ENCODE measurements around the gene CABP2. TPM values are rescaled to one million over a fixed set of nuclear protein-coding genes. Genes with fewer than 3 reads are reported as not detected.
A peak's percentile ranks its signal among the peaks of the same experiment; 100 is the strongest.

The CABP2 gene
- polyA plus RNA-seq (2013, experiment 1 of 2): not detected
- not detected for polyA plus RNA-seq (2013, experiment 2 of 2)

- Histone ChIP-seq H2BK120ac (ENCODE audit: low read depth, low read length) (no peak within 1 kb of the TSS), H3K4me1 (ENCODE audit: control insufficient read depth, insufficient read depth, low read depth, low read length) (peaks cover 3% of the 10 kb centered on the region), H3K4ac (ENCODE audit: low read depth in 1 of 2, low read length in 2 of 2) (no peak within 1 kb of the TSS), H3K36me3 (ENCODE audit: control insufficient read depth in 1 of 2, insufficient read depth in 2 of 2, low read depth in 1 of 2, low read length in 2 of 2) (no peaks in the 10 kb centered on the region), H3K14ac (ENCODE audit: low read length in 2 of 2) (no peak within 1 kb of the TSS), H2BK5ac (ENCODE audit: low read depth, low read length, poor library complexity, severe bottlenecking) (no peak within 1 kb of the TSS), H3K4me2 (ENCODE audit: low read length, poor library complexity, severe bottlenecking) (no peak within 1 kb of the TSS), H4K91ac (ENCODE audit: low read length) (no peak within 1 kb of the TSS), H2BK12ac (ENCODE audit: low read length in 2 of 2) (no peak within 1 kb of the TSS), H4K8ac (ENCODE audit: low read length) (no peak within 1 kb of the TSS), H3K27ac (ENCODE audit: low read length, poor library complexity, severe bottlenecking) (no peak within 1 kb of the TSS), H3K9me3 (ENCODE audit: control insufficient read depth, low read length) (peaks cover 3% of the 10 kb centered on the region), H2BK15ac (ENCODE audit: low read depth, poor library complexity, severe bottlenecking) (peak within 1 kb of the TSS; percentile 12), H3K4me3 (ENCODE audit: insufficient read depth in 1 of 2, low read depth in 1 of 2, low read length in 2 of 2) (no peak within 1 kb of the TSS), H2AFZ (ENCODE audit: low read depth, low read length) (no peak within 1 kb of the TSS), H3K9ac (ENCODE audit: low read length) (no peak within 1 kb of the TSS), H3K27me3 (ENCODE audit: control insufficient read depth in 1 of 2, insufficient read depth in 1 of 2, low read length in 2 of 2) (peaks cover 3 to 58% of the 10 kb centered on the region in 2 experiments), H3K23ac (ENCODE audit: low read length in 2 of 2) (no peak within 1 kb of the TSS), H2AK5ac (ENCODE audit: low read length, severe bottlenecking) (no peak within 1 kb of the TSS), H3K79me1 (replicated peaks; ENCODE audit: low read length, poor library complexity, severe bottlenecking) (no peaks in the 10 kb centered on the region), H3K18ac (ENCODE audit: low read depth in 1 of 2, low read length in 2 of 2) (no peak within 1 kb of the TSS)
- 89% methylated on average over 22 of the region's 23 CpGs for WGBS
- DNase-seq: no peak
These were observed at the start of gene CABP2 for GRCh38 chr11:67522844-67523555. TSS of gene CABP2 (minus strand) at chr11:67523446. CDS start at chr11:67523326, 120 bp downstream.

GRCh38 chr11:67572747-67573419 is 49.6 kb upstream of the CABP2 start:
- Histone ChIP-seq H4K8ac (ENCODE audit: low read length) (no peak overlapping the region), H3K14ac (ENCODE audit: low read length in 2 of 2) (no peak overlapping the region), H3K23ac (ENCODE audit: low read length in 2 of 2) (no peak overlapping the region), H3K27me3 (ENCODE audit: control insufficient read depth in 1 of 2, insufficient read depth in 1 of 2, low read length in 2 of 2) (peaks cover 0 to 58% of the 10 kb centered on the region in 2 experiments), H3K4me1 (ENCODE audit: control insufficient read depth, insufficient read depth, low read depth, low read length) (peaks cover 5% of the 10 kb centered on the region), H2AK5ac (ENCODE audit: low read length, severe bottlenecking) (no peak overlapping the region), H4K91ac (ENCODE audit: low read length) (no peak overlapping the region), H3K4me3 (ENCODE audit: insufficient read depth in 1 of 2, low read depth in 1 of 2, low read length in 2 of 2) (no peak overlapping the region), H3K79me1 (replicated peaks; ENCODE audit: low read length, poor library complexity, severe bottlenecking) (no peaks in the 10 kb centered on the region), H3K18ac (ENCODE audit: low read depth in 1 of 2, low read length in 2 of 2) (no peak overlapping the region), H2BK15ac (ENCODE audit: low read depth, poor library complexity, severe bottlenecking) (no peak overlapping the region), H2BK5ac (ENCODE audit: low read depth, low read length, poor library complexity, severe bottlenecking) (no peak overlapping the region), H3K9ac (ENCODE audit: low read length) (no peak overlapping the region), H3K4ac (ENCODE audit: low read depth in 1 of 2, low read length in 2 of 2) (no peak overlapping the region), H3K4me2 (ENCODE audit: low read length, poor library complexity, severe bottlenecking) (no peak overlapping the region), H3K27ac (ENCODE audit: low read length, poor library complexity, severe bottlenecking) (no peak overlapping the region), H2BK12ac (ENCODE audit: low read length in 2 of 2) (no peak overlapping the region), H3K36me3 (ENCODE audit: control insufficient read depth in 1 of 2, insufficient read depth in 2 of 2, low read depth in 1 of 2, low read length in 2 of 2) (no peaks in the 10 kb centered on the region), H2AFZ (ENCODE audit: low read depth, low read length) (no peak overlapping the region), H3K9me3 (ENCODE audit: control insufficient read depth, low read length) (peaks cover 5% of the 10 kb centered on the region), H2BK120ac (ENCODE audit: low read depth, low read length) (no peak overlapping the region)
- WGBS: 49% methylated on average over 21 of the region's 21 CpGs
- DNase-seq: peak; percentile 66

GRCh38 chr11:67572305-67572704 is 49.1 kb upstream of the CABP2 start:
- Histone ChIP-seq H3K9me3 (ENCODE audit: control insufficient read depth, low read length) (peaks cover 5% of the 10 kb centered on the region), H3K4me3 (ENCODE audit: insufficient read depth in 1 of 2, low read depth in 1 of 2, low read length in 2 of 2) (no peak overlapping the region), H3K14ac (ENCODE audit: low read length in 2 of 2) (no peak overlapping the region), H2AK5ac (ENCODE audit: low read length, severe bottlenecking) (no peak overlapping the region), H2AFZ (ENCODE audit: low read depth, low read length) (no peak overlapping the region), H2BK15ac (ENCODE audit: low read depth, poor library complexity, severe bottlenecking) (no peak overlapping the region), H4K8ac (ENCODE audit: low read length) (no peak overlapping the region), H3K4me2 (ENCODE audit: low read length, poor library complexity, severe bottlenecking) (no peak overlapping the region), H3K18ac (ENCODE audit: low read depth in 1 of 2, low read length in 2 of 2) (no peak overlapping the region), H3K27ac (ENCODE audit: low read length, poor library complexity, severe bottlenecking) (no peak overlapping the region), H3K9ac (ENCODE audit: low read length) (no peak overlapping the region), H2BK120ac (ENCODE audit: low read depth, low read length) (no peak overlapping the region), H3K4ac (ENCODE audit: low read depth in 1 of 2, low read length in 2 of 2) (no peak overlapping the region), H3K4me1 (ENCODE audit: control insufficient read depth, insufficient read depth, low read depth, low read length) (peaks cover 2% of the 10 kb centered on the region), H3K36me3 (ENCODE audit: control insufficient read depth in 1 of 2, insufficient read depth in 2 of 2, low read depth in 1 of 2, low read length in 2 of 2) (no peaks in the 10 kb centered on the region), H3K79me1 (replicated peaks; ENCODE audit: low read length, poor library complexity, severe bottlenecking) (no peaks in the 10 kb centered on the region), H3K23ac (ENCODE audit: low read length in 2 of 2) (no peak overlapping the region), H4K91ac (ENCODE audit: low read length) (no peak overlapping the region), H2BK5ac (ENCODE audit: low read depth, low read length, poor library complexity, severe bottlenecking) (no peak overlapping the region), H2BK12ac (ENCODE audit: low read length in 2 of 2) (no peak overlapping the region), H3K27me3 (ENCODE audit: control insufficient read depth in 1 of 2, insufficient read depth in 1 of 2, low read length in 2 of 2) (peaks cover 0 to 52% of the 10 kb centered on the region in 2 experiments)
- no peak for DNase-seq
- 69% methylated on average over 1 of the region's 5 CpGs for WGBS

- Histone ChIP-seq H3K4me3 (ENCODE audit: insufficient read depth in 1 of 2, low read depth in 1 of 2, low read length in 2 of 2) (no peak overlapping the region), H3K9me3 (ENCODE audit: control insufficient read depth, low read length) (peaks cover 5% of the 10 kb centered on the region), H2AFZ (ENCODE audit: low read depth, low read length) (no peak overlapping the region), H3K4ac (ENCODE audit: low read depth in 1 of 2, low read length in 2 of 2) (no peak overlapping the region), H4K8ac (ENCODE audit: low read length) (no peak overlapping the region), H3K4me2 (ENCODE audit: low read length, poor library complexity, severe bottlenecking) (no peak overlapping the region), H2BK120ac (ENCODE audit: low read depth, low read length) (no peak overlapping the region), H2BK5ac (ENCODE audit: low read depth, low read length, poor library complexity, severe bottlenecking) (no peak overlapping the region), H2BK12ac (ENCODE audit: low read length in 2 of 2) (no peak overlapping the region), H3K27ac (ENCODE audit: low read length, poor library complexity, severe bottlenecking) (no peak overlapping the region), H2AK5ac (ENCODE audit: low read length, severe bottlenecking) (peak overlapping the region; percentile 15), H2BK15ac (ENCODE audit: low read depth, poor library complexity, severe bottlenecking) (no peak overlapping the region), H3K27me3 (ENCODE audit: control insufficient read depth in 1 of 2, insufficient read depth in 1 of 2, low read length in 2 of 2) (peaks cover 0 to 43% of the 10 kb centered on the region in 2 experiments), H3K23ac (ENCODE audit: low read length in 2 of 2) (no peak overlapping the region), H3K9ac (ENCODE audit: low read length) (no peak overlapping the region), H3K79me1 (replicated peaks; ENCODE audit: low read length, poor library complexity, severe bottlenecking) (no peaks in the 10 kb centered on the region), H3K4me1 (ENCODE audit: control insufficient read depth, insufficient read depth, low read depth, low read length) (peaks cover 2% of the 10 kb centered on the region), H3K14ac (ENCODE audit: low read length in 2 of 2) (no peak overlapping the region), H4K91ac (ENCODE audit: low read length) (no peak overlapping the region), H3K36me3 (ENCODE audit: control insufficient read depth in 1 of 2, insufficient read depth in 2 of 2, low read depth in 1 of 2, low read length in 2 of 2) (no peaks in the 10 kb centered on the region), H3K18ac (ENCODE audit: low read depth in 1 of 2, low read length in 2 of 2) (no peak overlapping the region)
- WGBS: 61% methylated on average over 6 of the region's 6 CpGs
- no peak for DNase-seq
These were observed 48.2 kb upstream of the CABP2 start for GRCh38 chr11:67571443-67571842.

Measured in mesenchymal stem cell (in vitro differentiated cells and primary cell).